AG09319 (cell line): ENCODE data around the gene ADCY2.

Experiments used
- DNase-seq: peaks from one replicate; pipeline ENCODE4 v3.0.0-alpha.2; 2010; ENCODE audit warnings: low read depth; ENCODE audit errors: extremely low read depth
- TF ChIP-seq, protein P1 (sequence below): IDR thresholded peaks from 2 replicates; pipeline ENCODE4 v1.5.1; 2011; ENCODE audit warnings: low read depth, mild to moderate bottlenecking, inconsistent platforms, low read length, moderate library complexity

The ADCY2 gene

GRCh38 chr5:7872517-7873130 lies 476.7 kb downstream of the ADCY2 start:
- TF ChIP-seq, protein P1, sequence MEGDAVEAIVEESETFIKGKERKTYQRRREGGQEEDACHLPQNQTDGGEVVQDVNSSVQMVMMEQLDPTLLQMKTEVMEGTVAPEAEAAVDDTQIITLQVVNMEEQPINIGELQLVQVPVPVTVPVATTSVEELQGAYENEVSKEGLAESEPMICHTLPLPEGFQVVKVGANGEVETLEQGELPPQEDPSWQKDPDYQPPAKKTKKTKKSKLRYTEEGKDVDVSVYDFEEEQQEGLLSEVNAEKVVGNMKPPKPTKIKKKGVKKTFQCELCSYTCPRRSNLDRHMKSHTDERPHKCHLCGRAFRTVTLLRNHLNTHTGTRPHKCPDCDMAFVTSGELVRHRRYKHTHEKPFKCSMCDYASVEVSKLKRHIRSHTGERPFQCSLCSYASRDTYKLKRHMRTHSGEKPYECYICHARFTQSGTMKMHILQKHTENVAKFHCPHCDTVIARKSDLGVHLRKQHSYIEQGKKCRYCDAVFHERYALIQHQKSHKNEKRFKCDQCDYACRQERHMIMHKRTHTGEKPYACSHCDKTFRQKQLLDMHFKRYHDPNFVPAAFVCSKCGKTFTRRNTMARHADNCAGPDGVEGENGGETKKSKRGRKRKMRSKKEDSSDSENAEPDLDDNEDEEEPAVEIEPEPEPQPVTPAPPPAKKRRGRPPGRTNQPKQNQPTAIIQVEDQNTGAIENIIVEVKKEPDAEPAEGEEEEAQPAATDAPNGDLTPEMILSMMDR: no peak
- no peak for DNase-seq

DNA sequence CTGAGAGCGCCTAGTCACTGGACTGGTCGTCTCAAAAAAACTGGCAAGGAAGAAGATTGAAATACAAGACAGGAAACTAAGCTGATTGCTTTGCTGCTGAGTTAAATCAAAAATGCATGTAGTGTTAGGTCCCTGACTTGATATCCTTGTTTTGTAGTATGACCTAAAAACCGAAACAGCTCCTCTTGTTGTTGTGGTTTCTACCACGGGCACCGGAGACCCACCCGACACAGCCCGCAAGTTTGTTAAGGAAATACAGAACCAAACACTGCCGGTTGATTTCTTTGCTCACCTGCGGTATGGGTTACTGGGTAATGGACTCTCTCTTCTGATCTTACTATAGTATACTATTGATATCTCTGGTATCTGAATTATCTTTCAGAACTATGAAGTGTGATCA lies 477.3 kb downstream of the ADCY2 start:
- no peak for DNase-seq

DNA sequence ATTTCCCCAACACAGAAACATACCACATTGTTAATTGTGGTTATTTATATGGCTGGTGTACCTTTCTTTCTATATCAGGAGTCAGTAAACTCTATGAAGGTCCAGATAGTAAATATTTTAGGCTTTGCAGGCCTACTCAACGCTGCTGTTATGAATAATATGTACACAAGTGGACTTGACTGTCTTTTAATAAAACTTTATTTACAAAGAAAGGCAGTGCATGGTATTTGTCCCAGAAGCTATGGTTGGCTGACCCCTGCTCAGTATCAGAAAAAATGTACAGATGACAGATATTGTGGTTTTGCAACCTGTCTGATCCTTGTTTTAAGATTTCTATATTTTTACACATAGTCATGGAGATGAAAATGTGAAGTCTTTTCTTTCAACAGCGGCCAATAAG lies 478.7 kb downstream of the ADCY2 start:
- no peak for DNase-seq
- TF ChIP-seq, protein P1: no peak

More for the DNA sequence above, 477.3 kb downstream of the ADCY2 start:
- TF ChIP-seq, protein P1: no peak

GRCh38 chr5:7875151-7875550 lies 479.2 kb downstream of the ADCY2 start:
- DNase-seq: no peak
- TF ChIP-seq, protein P1: no peak

GRCh38 chr5:7876867-7877266 lies 480.9 kb downstream of the ADCY2 start:
- DNase-seq: no peak
- TF ChIP-seq, protein P1: no peak

DNA sequence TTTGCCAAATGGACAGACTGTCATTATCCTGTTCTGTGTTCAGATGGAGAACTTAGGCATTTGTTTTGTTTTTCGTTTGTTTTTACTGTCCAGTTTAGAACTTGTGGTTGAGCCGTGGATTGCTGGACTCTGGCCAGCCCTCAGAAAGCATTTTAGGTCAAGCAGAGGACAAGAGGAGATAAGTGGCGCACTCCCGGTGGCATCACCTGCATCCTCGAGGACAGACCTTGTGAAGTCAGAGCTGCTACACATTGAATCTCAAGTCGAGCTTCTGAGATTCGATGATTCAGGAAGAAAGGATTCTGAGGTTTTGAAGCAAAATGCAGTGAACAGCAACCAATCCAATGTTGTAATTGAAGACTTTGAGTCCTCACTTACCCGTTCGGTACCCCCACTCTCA lies 481.9 kb downstream of the ADCY2 start:
- DNase-seq: no peak
- TF ChIP-seq, protein P1: no peak

- DNase-seq: no peak
- TF ChIP-seq, protein P1: no peak
These were observed 482.5 kb downstream of the ADCY2 start for GRCh38 chr5:7878381-7878873.
